Measurements from ENCODE around the gene ALK. TPM values are rescaled to one million over a fixed set of nuclear protein-coding genes. Genes with fewer than 3 reads are reported as not detected.

ALK gene
- polyA plus RNA-seq, 3 donors: not detected

DNA sequence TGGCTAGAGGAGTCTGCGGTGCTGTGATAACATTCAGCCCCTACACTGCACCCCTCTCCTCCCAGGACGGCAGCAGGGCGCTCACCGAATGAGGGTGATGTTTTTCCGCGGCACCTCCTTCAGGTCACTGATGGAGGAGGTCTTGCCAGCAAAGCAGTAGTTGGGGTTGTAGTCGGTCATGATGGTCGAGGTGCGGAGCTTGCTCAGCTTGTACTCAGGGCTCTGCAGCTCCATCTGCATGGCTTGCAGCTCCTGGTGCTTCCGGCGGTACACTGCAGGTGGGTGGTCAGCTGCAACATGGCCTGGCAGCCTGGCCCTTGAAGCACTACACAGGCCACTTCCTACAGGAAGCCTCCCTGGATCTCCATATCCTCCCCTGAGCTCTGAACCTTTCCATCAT, 698.1 kb downstream of the ALK start:
- Histone ChIP-seq H3K79me2 (ENCODE audit: insufficient read depth, low read length) (no peaks in the 10 kb centered on the region), H3K27me3 (ENCODE audit: control insufficient read depth in 2 of 2, insufficient read depth in 2 of 2, low read length in 2 of 2) (peaks cover 0 to 18% of the 10 kb centered on the region in 2 donors), H4K20me1 (ENCODE audit: insufficient read depth, low read length) (no peaks in the 10 kb centered on the region), H3K9me3 (replicated peaks in 1 of 2; ENCODE audit: control insufficient read depth in 1 of 2, insufficient read depth in 1 of 2, low read length in 2 of 2) (no peaks in the 10 kb centered on the region), H3K4me3 (replicated peaks in 1 of 3; ENCODE audit: low read depth in 2 of 3, low read length in 3 of 3) (no peak overlapping the region), H2AFZ (ENCODE audit: insufficient read depth, low read depth, low read length, poor library complexity, severe bottlenecking) (no peak overlapping the region), H3K36me3 (replicated peaks in 1 of 2; ENCODE audit: control insufficient read depth in 1 of 2, insufficient read depth in 2 of 2, low read length in 2 of 2) (no peaks in the 10 kb centered on the region), H3K9ac (ENCODE audit: insufficient read depth, low read length, poor library complexity, severe bottlenecking) (no peak overlapping the region), H3K27ac (ENCODE audit: low read depth in 1 of 2, low read length in 2 of 2) (no peak overlapping the region), H3K4me2 (replicated peaks; ENCODE audit: extremely low read depth, low read length, poor library complexity, severe bottlenecking) (no peak overlapping the region), H3K4me1 (ENCODE audit: control insufficient read depth in 1 of 2, insufficient read depth in 2 of 2, low read length in 2 of 2) (peaks cover 11 to 16% of the 10 kb centered on the region in 2 donors)
- peaks cover 10% of the 10 kb centered on the region for H3K4me1 Mint-ChIP-seq
- no peaks in the 10 kb centered on the region for H3K9me3 Mint-ChIP-seq
- no peak overlapping the region for H3K27ac Mint-ChIP-seq
- no peak for DNase-seq
- TF ChIP-seq, protein P1, sequence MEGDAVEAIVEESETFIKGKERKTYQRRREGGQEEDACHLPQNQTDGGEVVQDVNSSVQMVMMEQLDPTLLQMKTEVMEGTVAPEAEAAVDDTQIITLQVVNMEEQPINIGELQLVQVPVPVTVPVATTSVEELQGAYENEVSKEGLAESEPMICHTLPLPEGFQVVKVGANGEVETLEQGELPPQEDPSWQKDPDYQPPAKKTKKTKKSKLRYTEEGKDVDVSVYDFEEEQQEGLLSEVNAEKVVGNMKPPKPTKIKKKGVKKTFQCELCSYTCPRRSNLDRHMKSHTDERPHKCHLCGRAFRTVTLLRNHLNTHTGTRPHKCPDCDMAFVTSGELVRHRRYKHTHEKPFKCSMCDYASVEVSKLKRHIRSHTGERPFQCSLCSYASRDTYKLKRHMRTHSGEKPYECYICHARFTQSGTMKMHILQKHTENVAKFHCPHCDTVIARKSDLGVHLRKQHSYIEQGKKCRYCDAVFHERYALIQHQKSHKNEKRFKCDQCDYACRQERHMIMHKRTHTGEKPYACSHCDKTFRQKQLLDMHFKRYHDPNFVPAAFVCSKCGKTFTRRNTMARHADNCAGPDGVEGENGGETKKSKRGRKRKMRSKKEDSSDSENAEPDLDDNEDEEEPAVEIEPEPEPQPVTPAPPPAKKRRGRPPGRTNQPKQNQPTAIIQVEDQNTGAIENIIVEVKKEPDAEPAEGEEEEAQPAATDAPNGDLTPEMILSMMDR (IDR thresholded peaks at IDR 0.05): no peak
- no peaks in the 10 kb centered on the region for H3K36me3 Mint-ChIP-seq
- peaks cover 16 to 45% (median 23%) of the 10 kb centered on the region in 3 donors for H3K27me3 Mint-ChIP-seq (ENCODE audit: low read depth in 3 of 3)
- no peak overlapping the region for H3K4me3 Mint-ChIP-seq
- intact Hi-C loops (cut with micrococcal nuclease): no loop called here
- 87% methylated on average over 5 of the region's 11 CpGs for WGBS (ENCODE audit: insufficient coverage)

DNA sequence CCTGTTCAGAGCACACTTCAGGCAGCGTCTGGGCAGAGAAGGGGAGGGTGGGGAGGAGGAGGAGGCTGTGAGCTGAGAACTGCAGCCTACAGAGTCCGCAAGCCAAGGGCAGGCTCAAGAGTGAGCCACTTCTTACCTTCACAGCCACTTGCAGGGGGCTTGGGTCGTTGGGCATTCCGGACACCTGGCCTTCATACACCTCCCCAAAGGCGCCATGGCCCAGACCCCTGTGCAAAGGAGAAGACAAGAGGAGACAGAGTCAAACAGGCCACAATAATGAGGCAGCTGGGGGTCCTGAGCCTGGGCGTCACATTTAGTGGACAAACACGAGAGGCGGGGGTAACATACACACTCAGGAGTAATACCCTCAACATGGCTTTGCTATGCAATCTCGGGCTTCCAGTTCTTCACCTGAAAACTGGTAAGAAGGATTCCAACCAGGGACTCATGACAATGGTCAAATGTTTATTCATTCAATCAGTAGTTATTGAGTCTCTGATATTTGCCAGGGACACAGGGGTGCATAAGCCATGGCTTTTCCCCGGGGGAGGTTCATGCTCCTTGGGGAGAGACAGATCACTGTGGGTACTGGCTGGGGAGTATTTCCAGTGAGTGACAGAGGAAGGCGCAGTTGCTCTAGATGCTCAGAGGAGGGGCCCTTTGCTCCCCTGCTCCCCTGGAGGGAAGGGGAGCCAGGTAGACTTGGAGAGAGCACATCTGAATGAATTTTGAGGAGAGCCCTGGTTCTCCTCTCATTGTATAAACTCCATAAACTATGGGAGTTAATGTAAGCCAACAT, 698.8 kb downstream of the ALK start:
- Mint-ChIP-seq H3K27me3 (ENCODE audit: low read depth in 3 of 3) (peaks cover 13 to 43% (median 23%) of the 10 kb centered on the region in 3 donors), H3K36me3 (no peaks in the 10 kb centered on the region), H3K4me3 (peak overlapping the region in 1 of 2 donors; percentile 35), H3K9me3 (no peaks in the 10 kb centered on the region), H3K4me1 (peaks cover 10% of the 10 kb centered on the region), H3K27ac (no peak overlapping the region)
- Histone ChIP-seq H3K27me3 (ENCODE audit: control insufficient read depth in 2 of 2, insufficient read depth in 2 of 2, low read length in 2 of 2) (peaks cover 0 to 18% of the 10 kb centered on the region in 2 donors), H3K4me2 (replicated peaks; ENCODE audit: extremely low read depth, low read length, poor library complexity, severe bottlenecking) (no peak overlapping the region), H3K27ac (ENCODE audit: low read depth in 1 of 2, low read length in 2 of 2) (no peak overlapping the region), H2AFZ (ENCODE audit: insufficient read depth, low read depth, low read length, poor library complexity, severe bottlenecking) (no peak overlapping the region), H4K20me1 (ENCODE audit: insufficient read depth, low read length) (no peaks in the 10 kb centered on the region), H3K4me3 (replicated peaks in 1 of 3; ENCODE audit: low read depth in 2 of 3, low read length in 3 of 3) (no peak overlapping the region), H3K79me2 (ENCODE audit: insufficient read depth, low read length) (no peaks in the 10 kb centered on the region), H3K9me3 (replicated peaks in 1 of 2; ENCODE audit: control insufficient read depth in 1 of 2, insufficient read depth in 1 of 2, low read length in 2 of 2) (no peaks in the 10 kb centered on the region), H3K36me3 (replicated peaks in 1 of 2; ENCODE audit: control insufficient read depth in 1 of 2, insufficient read depth in 2 of 2, low read length in 2 of 2) (no peaks in the 10 kb centered on the region), H3K4me1 (ENCODE audit: control insufficient read depth in 1 of 2, insufficient read depth in 2 of 2, low read length in 2 of 2) (peaks cover 11 to 16% of the 10 kb centered on the region in 2 donors), H3K9ac (ENCODE audit: insufficient read depth, low read length, poor library complexity, severe bottlenecking) (no peak overlapping the region)
- TF ChIP-seq, protein P1 (IDR thresholded peaks at IDR 0.05): no peak
- 100% methylated on average over 5 of the region's 11 CpGs for WGBS (ENCODE audit: insufficient coverage)
- intact Hi-C loops (cut with micrococcal nuclease): no loop called here
- no peak for DNase-seq

Data from CD14-positive monocyte (primary cell).